ENCODE data around the gene DNAJC8. TPM values are rescaled to one million over a fixed set of nuclear protein-coding genes. Genes with fewer than 3 reads are reported as not detected.

The DNAJC8 gene
- total RNA-seq, 1 experiment from 2014 or later = 61.4 TPM

DNA sequence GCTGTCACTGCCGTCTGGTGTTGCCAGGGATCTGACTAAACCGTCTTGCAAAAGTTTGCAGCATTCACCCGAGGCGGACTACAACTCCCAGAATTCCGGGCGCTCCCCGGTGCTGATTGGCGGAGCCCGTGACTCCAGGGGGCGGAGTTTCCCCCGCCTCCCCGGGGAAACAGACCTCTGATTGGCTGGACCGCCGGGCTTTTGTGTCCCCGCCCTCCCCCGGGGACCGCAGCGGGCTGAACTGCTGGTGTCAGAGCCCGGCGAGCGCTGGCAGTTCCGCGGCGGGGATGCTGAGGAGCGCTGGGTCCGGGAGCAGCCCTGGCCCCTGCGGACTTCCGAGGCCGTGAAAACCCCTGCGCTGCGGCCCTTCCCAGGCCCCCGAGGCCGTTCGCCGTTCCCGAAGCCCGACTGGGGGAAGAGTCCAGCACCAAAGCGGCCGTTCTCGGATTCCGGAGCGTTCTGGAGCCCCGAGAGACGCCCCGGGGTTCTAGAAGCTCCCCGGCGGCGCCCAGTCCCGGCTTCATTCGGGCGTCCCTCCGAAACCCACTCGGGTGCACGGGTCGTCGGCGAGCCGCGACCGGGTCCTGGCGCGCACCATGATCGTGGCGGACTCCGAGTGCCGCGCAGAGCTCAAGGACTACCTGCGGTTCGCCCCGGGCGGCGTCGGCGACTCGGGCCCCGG, 26.6 kb upstream of the DNAJC8 start, which contains the start of gene SESN2:
Gene SESN2, plus strand, starts transcription at position 267 of the 682 bp plus-strand sequence. Its CDS starts 330 bp downstream, at position 597.
- TSS peak; percentile 36 for BruUV-seq (replicated peaks)
- H4K20me1 ChIP-seq (ENCODE audit: insufficient read depth) = peaks cover 43% of the 10 kb centered on the region
- peak within 1 kb of the TSS; percentile 91 for H3K27ac ChIP-seq
- peaks cover 8% of the 10 kb centered on the region; the same call in 1 of the 2 replicates for H3K36me3 ChIP-seq (ENCODE audit: low read depth)
- H3K4me1 ChIP-seq (replicated peaks; ENCODE audit: insufficient read depth) = peaks cover 16% of the 10 kb centered on the region; the same call in 1 of the 2 replicates
- peak within 1 kb of the TSS; percentile 63 for H2AFZ ChIP-seq
- peaks cover 7% of the 10 kb centered on the region; the same call in 1 of the 2 replicates for H3F3A ChIP-seq (ENCODE audit: insufficient read depth, low read depth)
- no peaks in the 10 kb centered on the region for H3K9me2 ChIP-seq (ENCODE audit: insufficient read depth)
- intact Hi-C loops (cut with micrococcal nuclease; ENCODE audit: unreplicated experiment) = no loop called here
- H3K4me2 ChIP-seq = peak within 1 kb of the TSS; percentile 95
- no peaks in the 10 kb centered on the region for H3K27me3 ChIP-seq (ENCODE audit: insufficient read depth, low read depth)
- POLR2A ChIA-PET (ENCODE audit: unreplicated experiment) = no interaction called here
- DNase-seq = peak; percentile 95 to 99
- peak within 1 kb of the TSS; percentile 88 for H3K4me3 ChIP-seq
- no peaks in the 10 kb centered on the region for H3K9me3 ChIP-seq (ENCODE audit: insufficient read depth, low read depth)
- H3K79me2 ChIP-seq (ENCODE audit: low read depth) = peaks cover 47% of the 10 kb centered on the region
- TF ChIP-seq, protein P1, sequence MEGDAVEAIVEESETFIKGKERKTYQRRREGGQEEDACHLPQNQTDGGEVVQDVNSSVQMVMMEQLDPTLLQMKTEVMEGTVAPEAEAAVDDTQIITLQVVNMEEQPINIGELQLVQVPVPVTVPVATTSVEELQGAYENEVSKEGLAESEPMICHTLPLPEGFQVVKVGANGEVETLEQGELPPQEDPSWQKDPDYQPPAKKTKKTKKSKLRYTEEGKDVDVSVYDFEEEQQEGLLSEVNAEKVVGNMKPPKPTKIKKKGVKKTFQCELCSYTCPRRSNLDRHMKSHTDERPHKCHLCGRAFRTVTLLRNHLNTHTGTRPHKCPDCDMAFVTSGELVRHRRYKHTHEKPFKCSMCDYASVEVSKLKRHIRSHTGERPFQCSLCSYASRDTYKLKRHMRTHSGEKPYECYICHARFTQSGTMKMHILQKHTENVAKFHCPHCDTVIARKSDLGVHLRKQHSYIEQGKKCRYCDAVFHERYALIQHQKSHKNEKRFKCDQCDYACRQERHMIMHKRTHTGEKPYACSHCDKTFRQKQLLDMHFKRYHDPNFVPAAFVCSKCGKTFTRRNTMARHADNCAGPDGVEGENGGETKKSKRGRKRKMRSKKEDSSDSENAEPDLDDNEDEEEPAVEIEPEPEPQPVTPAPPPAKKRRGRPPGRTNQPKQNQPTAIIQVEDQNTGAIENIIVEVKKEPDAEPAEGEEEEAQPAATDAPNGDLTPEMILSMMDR (conservative IDR thresholded peaks at IDR 0.05) = no peak
- TF ChIP-seq EZH2 (IDR thresholded peaks at IDR 0.05; ENCODE audit: low read depth) = no peak
- CTCF ChIA-PET = interaction anchor here (1.1 kb wide), 1 partner anchor 11 kb away, joined by 3 read pairs; no protein-coding TSS in a partner anchor

DNA sequence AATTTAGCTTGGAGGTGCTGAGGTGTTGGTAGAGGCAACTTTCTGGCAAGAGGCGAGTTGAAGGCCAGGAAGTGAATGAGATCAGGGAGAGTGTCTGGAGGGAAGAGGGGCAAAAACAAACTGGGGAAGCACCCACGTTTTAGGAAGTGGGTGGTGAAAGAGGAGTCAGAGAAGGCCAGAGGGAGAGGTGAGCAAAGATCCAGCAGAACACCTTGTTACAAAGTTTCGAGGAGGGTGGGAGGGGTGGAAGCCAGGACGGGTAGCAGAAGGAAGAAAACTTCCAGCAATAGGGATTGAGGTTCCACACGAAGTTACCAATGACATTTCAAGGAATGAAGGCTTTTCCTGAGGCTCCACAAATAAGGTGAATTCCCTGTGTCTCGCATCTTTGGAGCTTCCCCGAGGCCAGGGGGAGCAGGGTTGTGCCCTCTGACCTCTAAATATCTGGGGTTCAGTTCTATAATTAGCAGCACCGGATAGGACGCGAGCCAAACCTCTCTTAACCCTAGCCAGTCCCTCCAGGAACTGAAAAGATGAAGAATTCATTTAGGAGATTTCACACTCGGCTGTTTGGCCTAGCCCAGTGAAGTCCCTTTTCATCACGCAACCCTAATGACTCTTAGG, 25.9 kb upstream of the DNAJC8 start:
- Histone ChIP-seq H3K36me3 (ENCODE audit: low read depth) (peaks cover 8% of the 10 kb centered on the region; the same call in 1 of the 2 replicates), H3F3A (ENCODE audit: insufficient read depth, low read depth) (peaks cover 7% of the 10 kb centered on the region; the same call in 1 of the 2 replicates), H2AFZ (peak overlapping the region; percentile 63), H3K4me3 (no peak overlapping the region; the same call in 1 of the 2 replicates), H3K9me3 (ENCODE audit: insufficient read depth, low read depth) (no peaks in the 10 kb centered on the region), H3K27ac (peak overlapping the region; percentile 91), H3K79me2 (ENCODE audit: low read depth) (peaks cover 41% of the 10 kb centered on the region), H3K9me2 (ENCODE audit: insufficient read depth) (no peaks in the 10 kb centered on the region), H3K4me1 (replicated peaks; ENCODE audit: insufficient read depth) (peaks cover 16% of the 10 kb centered on the region; the same call in 1 of the 2 replicates), H4K20me1 (ENCODE audit: insufficient read depth) (peaks cover 36% of the 10 kb centered on the region), H3K27me3 (ENCODE audit: insufficient read depth, low read depth) (no peaks in the 10 kb centered on the region), H3K4me2 (peak overlapping the region; percentile 70)
- DNase-seq = no peak
- TF ChIP-seq, protein P1 (conservative IDR thresholded peaks at IDR 0.05) = no peak
- TF ChIP-seq EZH2 (IDR thresholded peaks at IDR 0.05; ENCODE audit: low read depth) = no peak
- intact Hi-C loops (cut with micrococcal nuclease; ENCODE audit: unreplicated experiment) = no loop called here
- TSS peak; percentile 87 for BruUV-seq (replicated peaks)
- ChIA-PET POLR2A (ENCODE audit: unreplicated experiment) (interaction anchor here (0.6 to 0.8 kb wide), 3 partner anchors 95 to 1475 kb away, joined by 3 to 6 read pairs (median 4); no protein-coding TSS in a partner anchor), CTCF (interaction anchor here (0.6 to 1.1 kb wide), 2 partner anchors 10 to 138 kb away, joined by 3 read pairs; no protein-coding TSS in a partner anchor)

DNA sequence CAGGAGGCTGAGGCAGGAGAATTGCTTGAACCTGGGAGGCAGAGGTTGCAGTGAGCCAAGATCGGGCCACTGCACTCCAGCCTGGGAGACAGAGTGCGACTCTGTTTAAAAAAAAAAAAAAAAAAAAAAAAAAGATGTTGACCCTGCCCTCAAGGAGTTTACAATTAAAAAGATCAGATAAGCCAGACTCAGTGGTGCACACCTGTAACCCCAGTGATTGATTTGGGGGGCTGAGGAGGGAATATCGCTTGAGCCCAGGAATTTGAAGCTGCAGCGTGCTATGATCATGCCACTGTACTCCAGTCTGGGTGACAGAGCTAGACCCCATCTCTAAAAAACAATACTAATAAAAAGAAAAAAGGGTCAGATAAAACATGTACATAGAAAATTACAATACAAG, 24.9 kb upstream of the DNAJC8 start:
- intact Hi-C loops (cut with micrococcal nuclease; ENCODE audit: unreplicated experiment) = no loop called here
- H3F3A ChIP-seq (ENCODE audit: insufficient read depth, low read depth) = peaks cover 7% of the 10 kb centered on the region; the same call in 1 of the 2 replicates
- peaks cover 31% of the 10 kb centered on the region for H3K79me2 ChIP-seq (ENCODE audit: low read depth)
- no peaks in the 10 kb centered on the region for H3K9me2 ChIP-seq (ENCODE audit: insufficient read depth)
- no peaks in the 10 kb centered on the region for H3K27me3 ChIP-seq (ENCODE audit: insufficient read depth, low read depth)
- no TSS peak for BruUV-seq (replicated peaks)
- TF ChIP-seq EZH2 (IDR thresholded peaks at IDR 0.05; ENCODE audit: low read depth) = no peak
- TF ChIP-seq, protein P1 (conservative IDR thresholded peaks at IDR 0.05) = no peak
- H3K36me3 ChIP-seq (ENCODE audit: low read depth) = peaks cover 8% of the 10 kb centered on the region; the same call in 1 of the 2 replicates
- CTCF ChIA-PET = interaction anchor here (0.5 to 0.6 kb wide), 2 partner anchors 9 to 139 kb away, joined by 3 to 7 read pairs; no protein-coding TSS in a partner anchor
- H3K9me3 ChIP-seq (ENCODE audit: insufficient read depth, low read depth) = no peaks in the 10 kb centered on the region
- POLR2A ChIA-PET (ENCODE audit: unreplicated experiment) = interaction anchor here (0.6 to 0.8 kb wide), 2 partner anchors 96 to 1474 kb away, joined by 3 to 6 read pairs; no protein-coding TSS in a partner anchor
- peak overlapping the region; percentile 91 for H3K27ac ChIP-seq
- no peak overlapping the region for H2AFZ ChIP-seq
- peaks cover 16% of the 10 kb centered on the region; the same call in 1 of the 2 replicates for H3K4me1 ChIP-seq (replicated peaks; ENCODE audit: insufficient read depth)
- H3K4me2 ChIP-seq = no peak overlapping the region; the same call in 1 of the 2 replicates
- DNase-seq = no peak
- no peak overlapping the region for H3K4me3 ChIP-seq
- peaks cover 26% of the 10 kb centered on the region for H4K20me1 ChIP-seq (ENCODE audit: insufficient read depth)
